Upper lobe of right lung (tissue), 1 donor: Measurements from ENCODE around the gene DUSP7. TPM values are rescaled to one million over a fixed set of nuclear protein-coding genes. Genes with fewer than 3 reads are reported as not detected.

Source experiments
- ATAC-seq: fragments of 200-7000 bp; cut with Tn5 transposase; one replicate; pipeline ENCODE4 v1.9.1; 2020; ENCODE audit warnings: mild to moderate bottlenecking, moderate library complexity
- DNase-seq: peaks from one replicate; pipeline ENCODE4 v3.0.0-alpha.2; 2020
- H3K27ac ChIP-seq: fragments of 200-600 bp; one replicate; pipeline ENCODE4 v1.8.0; 2022
- H3K27me3 ChIP-seq: fragments of 200-600 bp; one replicate; pipeline ENCODE4 v1.8.0; 2022; ENCODE audit warnings: mild to moderate bottlenecking
- H3K36me3 ChIP-seq: fragments of 200-600 bp; one replicate; pipeline ENCODE4 v1.8.0; 2022
- H3K4me1 ChIP-seq: fragments of 200-600 bp; one replicate; pipeline ENCODE4 v1.8.0; 2022
- H3K4me3 ChIP-seq: fragments of 200-600 bp; one replicate; pipeline ENCODE4 v1.8.0; 2022; ENCODE audit warnings: mild to moderate bottlenecking
- H3K9me3 ChIP-seq: fragments of 200-600 bp; one replicate; pipeline ENCODE4 v1.8.0; 2022
- intact Hi-C: fragments of 100-400 bp; cut with DNase I; formaldehyde crosslinking; loops from one replicate; pipeline ENCODE4 v1.11.0; 2022
- total RNA-seq: library from RNA; stranded (reverse); fragmentation: NEBNext Ultra II Directional; extraction: Animal tissue kit (Norgen Biotek cat#: 25700); gene quantifications from one replicate; pipeline ENCODE4 v1.2.1, GENCODE V29; 2021
- TF ChIP-seq, protein P1 (sequence below): fragments of 200-600 bp; IDR thresholded peaks from one replicate; pipeline ENCODE4 v1.8.0; 2022; ENCODE audit warnings: antibody characterized with exemption
- donor health status: DM: no; HTN: yes; CAD: no; lungs with severe emphysema.

DUSP7 gene
- total RNA-seq, 1 donor from 2014 or later, result 40.7 TPM

DNA sequence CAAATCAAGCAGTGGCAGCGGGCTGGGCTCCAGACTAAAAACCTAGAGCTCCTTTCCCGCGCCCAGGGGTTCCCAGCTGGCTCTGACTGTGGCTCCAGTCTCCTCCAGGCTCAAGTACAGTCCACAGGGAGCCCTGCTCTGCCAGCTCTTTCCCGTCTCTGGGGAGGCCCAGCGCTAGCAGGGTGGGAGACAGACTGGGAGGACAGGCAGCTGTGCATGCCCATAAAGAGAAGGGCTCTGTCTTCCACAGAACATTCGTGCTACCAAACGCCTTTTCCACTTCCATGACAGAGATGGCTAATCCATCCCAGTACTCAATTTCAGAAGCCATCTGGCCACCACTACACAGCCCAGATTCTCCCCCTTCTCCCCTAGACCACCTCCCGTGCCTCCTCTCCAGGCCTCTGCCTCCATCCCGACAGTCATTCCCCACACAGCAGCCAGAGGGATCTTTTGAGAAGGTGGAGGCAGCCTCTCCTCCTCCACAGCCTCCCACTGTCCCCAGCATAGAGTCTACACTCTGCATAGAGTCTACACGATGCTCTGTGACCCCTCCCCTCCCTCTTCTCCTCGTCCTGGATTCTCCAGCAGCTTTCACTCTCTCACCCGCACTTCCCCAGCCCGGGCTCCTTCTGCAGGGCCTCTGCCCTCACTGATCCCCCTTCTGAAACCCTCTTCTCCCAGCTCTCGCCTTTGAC, 6.8 kb upstream of the DUSP7 start:
- Histone ChIP-seq H3K4me1 (peaks cover 5% of the 10 kb centered on the region), H3K27ac (no peak overlapping the region), H3K4me3 (no peak overlapping the region), H3K36me3 (no peaks in the 10 kb centered on the region), H3K9me3 (no peaks in the 10 kb centered on the region), H3K27me3 (no peaks in the 10 kb centered on the region)
- TF ChIP-seq, protein P1, sequence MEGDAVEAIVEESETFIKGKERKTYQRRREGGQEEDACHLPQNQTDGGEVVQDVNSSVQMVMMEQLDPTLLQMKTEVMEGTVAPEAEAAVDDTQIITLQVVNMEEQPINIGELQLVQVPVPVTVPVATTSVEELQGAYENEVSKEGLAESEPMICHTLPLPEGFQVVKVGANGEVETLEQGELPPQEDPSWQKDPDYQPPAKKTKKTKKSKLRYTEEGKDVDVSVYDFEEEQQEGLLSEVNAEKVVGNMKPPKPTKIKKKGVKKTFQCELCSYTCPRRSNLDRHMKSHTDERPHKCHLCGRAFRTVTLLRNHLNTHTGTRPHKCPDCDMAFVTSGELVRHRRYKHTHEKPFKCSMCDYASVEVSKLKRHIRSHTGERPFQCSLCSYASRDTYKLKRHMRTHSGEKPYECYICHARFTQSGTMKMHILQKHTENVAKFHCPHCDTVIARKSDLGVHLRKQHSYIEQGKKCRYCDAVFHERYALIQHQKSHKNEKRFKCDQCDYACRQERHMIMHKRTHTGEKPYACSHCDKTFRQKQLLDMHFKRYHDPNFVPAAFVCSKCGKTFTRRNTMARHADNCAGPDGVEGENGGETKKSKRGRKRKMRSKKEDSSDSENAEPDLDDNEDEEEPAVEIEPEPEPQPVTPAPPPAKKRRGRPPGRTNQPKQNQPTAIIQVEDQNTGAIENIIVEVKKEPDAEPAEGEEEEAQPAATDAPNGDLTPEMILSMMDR, result no peak
- ATAC-seq, result no peak
- DNase-seq, result no peak
- intact Hi-C loops, result no loop called here

DNA sequence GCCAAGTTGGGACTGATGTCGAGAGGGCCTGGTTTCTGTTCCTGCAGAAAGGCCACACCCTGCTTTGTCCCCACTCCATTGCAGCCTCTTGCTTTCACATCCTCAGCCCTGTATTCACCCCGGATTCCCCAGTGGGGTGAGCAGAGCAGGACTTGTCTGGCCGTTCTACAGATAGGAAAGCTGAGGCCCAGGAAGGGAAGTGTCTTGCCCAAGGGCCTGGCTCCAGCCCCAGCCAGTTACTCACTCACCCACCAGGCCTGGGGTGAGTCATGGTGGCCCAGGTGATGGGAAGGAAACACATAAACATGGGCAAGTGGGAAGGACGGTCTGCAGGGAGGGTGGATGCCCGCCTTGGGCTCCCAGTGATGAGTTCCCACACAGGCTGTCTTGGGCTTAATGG, 6.1 kb upstream of the DUSP7 start:
- no peak overlapping the region for H3K27ac ChIP-seq
- TF ChIP-seq, protein P1, result no peak

DNA sequence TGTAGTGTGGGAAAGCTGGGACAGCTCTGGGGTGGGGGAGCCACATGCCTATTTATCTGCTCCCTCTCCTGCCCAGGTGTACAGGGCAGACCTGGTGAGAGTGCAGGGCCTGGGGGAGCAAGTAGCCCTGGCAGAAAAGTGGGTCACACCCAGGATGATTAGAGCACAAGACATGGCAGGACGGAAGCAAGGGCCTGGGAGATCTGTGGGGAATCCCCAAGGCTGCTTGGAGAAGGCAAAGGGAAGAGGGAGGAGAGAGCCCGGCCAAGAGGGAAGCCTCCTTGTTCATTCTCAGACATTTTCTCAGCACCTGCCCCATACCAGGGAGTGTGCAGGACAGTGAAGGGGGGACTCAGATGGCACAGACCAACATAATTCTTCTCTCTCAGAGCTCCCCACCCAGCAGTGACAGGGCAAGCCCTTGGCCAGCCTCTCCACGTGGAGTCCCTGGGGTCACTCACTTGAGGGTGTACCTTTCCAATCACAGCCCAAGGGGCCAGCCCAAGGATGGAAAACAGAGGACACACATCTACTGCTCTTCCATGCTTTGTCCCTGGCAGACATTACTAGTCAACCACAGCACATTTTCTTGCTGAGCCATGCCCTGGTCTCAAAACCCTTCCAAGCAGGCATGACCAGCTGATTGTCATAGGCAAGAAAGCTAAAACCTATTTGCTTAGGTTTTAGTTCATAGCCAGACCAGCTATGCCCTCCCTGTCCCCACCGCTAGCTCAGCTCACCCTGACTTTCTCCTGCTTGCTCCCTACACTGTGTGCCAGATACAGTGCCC, 4.9 kb upstream of the DUSP7 start:
- Histone ChIP-seq H3K36me3 (no peaks in the 10 kb centered on the region), H3K9me3 (no peaks in the 10 kb centered on the region), H3K27ac (no peak overlapping the region), H3K4me3 (no peak overlapping the region), H3K4me1 (peaks cover 5% of the 10 kb centered on the region), H3K27me3 (no peaks in the 10 kb centered on the region)
- TF ChIP-seq, protein P1, result no peak
- DNase-seq, result no peak
- no peak for ATAC-seq
- intact Hi-C loops, result no loop called here

More for the DNA sequence above, 6.1 kb upstream of the DUSP7 start:
- H3K4me3 ChIP-seq, result no peak overlapping the region
- DNase-seq (peak; percentile 79), ATAC-seq (peak; percentile 69)
- no peaks in the 10 kb centered on the region for H3K36me3 ChIP-seq
- peaks cover 5% of the 10 kb centered on the region for H3K4me1 ChIP-seq
- H3K9me3 ChIP-seq, result no peaks in the 10 kb centered on the region
- intact Hi-C loops, result no loop called here
- no peaks in the 10 kb centered on the region for H3K27me3 ChIP-seq

DNA sequence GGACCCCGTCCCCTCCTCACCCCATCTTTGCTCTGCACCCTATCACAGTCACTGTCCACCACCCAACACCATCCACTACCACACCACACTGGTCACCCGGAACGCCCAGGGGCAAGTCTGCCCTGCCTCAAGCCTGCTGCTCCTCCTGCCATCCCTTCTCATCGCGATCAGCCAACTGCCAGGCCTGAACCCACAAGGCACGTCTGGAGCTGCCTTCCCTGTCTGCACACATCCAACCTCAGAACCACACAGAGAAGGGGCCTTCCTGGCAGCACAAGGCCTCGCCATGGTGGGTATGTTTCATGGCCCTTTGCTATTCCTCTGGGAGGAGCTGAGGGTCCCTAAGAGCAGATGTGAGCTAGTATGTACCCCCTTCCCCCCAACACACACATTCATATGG, 3.4 kb upstream of the DUSP7 start:
- intact Hi-C loops, result loop anchor here (10.0 kb wide), 1 partner anchor 85 kb away; no protein-coding TSS in a partner anchor
- no peak overlapping the region for H3K27ac ChIP-seq

DNA sequence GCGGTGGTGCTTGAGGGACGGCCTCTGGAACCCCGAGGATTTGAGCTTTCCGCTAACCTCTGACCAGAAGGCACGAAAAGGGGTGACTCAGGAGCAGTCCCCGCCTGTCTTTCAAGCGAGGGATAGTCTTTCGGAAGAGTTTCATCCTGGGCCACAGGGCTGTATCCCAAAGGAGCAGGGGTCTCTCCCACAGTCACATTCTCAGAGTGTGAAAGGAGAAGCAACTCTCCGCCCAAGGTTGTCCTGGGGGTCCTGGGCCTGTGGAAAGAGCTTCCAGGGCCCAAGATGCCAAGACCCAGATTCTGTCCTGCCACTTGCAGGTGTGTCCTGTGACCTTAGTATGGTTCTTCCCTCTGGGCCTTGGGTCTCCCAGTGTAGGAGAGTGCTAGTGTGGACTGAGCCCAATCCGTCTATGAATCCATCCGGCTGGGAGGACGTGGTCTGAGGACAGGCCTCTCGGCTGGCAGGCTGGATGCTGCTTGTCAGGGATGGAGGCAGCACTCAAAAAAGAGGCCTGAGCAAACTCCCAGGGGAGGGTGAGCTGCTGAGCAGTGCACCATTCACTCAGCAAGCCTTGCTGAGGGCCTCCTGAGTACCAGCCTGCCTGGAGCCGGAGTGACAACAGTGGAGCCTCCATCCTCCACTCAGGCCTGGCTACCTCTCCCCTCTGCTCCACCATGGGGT, 1.6 kb upstream of the DUSP7 start:
- intact Hi-C loops, result loop anchor here (10.0 kb wide), 1 partner anchor 87 kb away; no protein-coding TSS in a partner anchor
- H3K4me1 ChIP-seq, result peaks cover 24% of the 10 kb centered on the region
- H3K4me3 ChIP-seq, result peak overlapping the region; percentile 56
- no peak for DNase-seq
- ATAC-seq, result no peak
- TF ChIP-seq, protein P1, result peak; percentile 5
- H3K27ac ChIP-seq, result peak overlapping the region; percentile 69
- no peaks in the 10 kb centered on the region for H3K9me3 ChIP-seq
- peaks cover 6% of the 10 kb centered on the region for H3K36me3 ChIP-seq
- no peaks in the 10 kb centered on the region for H3K27me3 ChIP-seq

More for the DNA sequence above, 3.4 kb upstream of the DUSP7 start:
- Histone ChIP-seq H3K9me3 (no peaks in the 10 kb centered on the region), H3K4me1 (peaks cover 6% of the 10 kb centered on the region), H3K36me3 (no peaks in the 10 kb centered on the region), H3K4me3 (no peak overlapping the region), H3K27me3 (no peaks in the 10 kb centered on the region)
- DNase-seq (no peak), ATAC-seq (no peak)
- TF ChIP-seq, protein P1, result no peak
